ENCODE data around the gene POU3F1. TPM values are rescaled to one million over a fixed set of nuclear protein-coding genes. Genes with fewer than 3 reads are reported as not detected.

POU3F1 gene
- total and polyA plus RNA-seq, 2 of the 4 experiments (the other 2 are of a cell fraction) = not detected

DNA sequence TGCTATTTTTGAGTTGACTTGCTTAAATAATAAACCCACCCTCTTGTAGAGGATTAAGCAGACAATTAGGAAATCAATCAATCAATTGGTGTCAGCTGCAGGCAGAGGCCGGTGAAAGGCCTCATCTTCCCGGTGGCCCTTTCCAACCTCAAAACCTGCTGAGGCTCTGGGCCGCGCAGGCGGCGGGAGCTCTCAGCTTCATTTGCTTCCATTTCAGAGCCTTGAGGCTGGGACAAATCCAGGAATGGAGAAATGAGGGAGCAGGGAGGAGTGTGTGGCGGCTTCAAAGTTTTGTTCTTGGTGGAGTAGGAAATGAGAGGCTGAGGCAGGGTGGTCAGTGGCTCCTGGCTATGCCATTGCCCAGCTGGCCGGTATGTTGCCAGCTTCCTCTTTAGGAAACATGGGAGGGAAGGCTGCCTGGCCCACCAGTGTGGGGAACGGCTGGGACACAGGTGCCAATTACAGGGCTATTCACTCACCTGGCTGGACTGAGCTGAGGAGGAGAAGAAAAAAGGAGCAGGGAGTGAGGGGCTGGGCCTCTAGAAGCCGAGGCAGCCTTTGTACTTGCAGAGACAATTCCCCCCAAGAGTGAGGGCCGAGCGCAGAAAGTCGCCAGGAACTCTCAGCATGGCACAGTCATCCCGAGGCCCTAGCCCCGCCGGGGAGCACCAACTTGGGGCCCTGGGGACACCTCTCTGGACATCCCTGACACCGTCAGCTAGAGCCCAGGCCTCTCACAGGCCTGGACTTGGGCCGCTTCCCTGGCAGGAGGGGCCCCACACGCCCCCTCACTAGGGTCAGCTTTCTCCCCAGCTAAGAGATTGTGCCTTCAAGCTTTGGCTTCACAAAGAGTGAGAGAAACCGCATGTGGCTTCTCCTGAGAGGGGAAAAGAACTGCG, 4.4 kb downstream of the POU3F1 start:
- Histone ChIP-seq H3K9me3 (ENCODE audit: control insufficient read depth, insufficient read depth, low read length) (0 out of 2 replicates have a peak, but pooled peaks cover 2% of the 10 kb centered on the region), H2BK5ac (ENCODE audit: low read depth, low read length, poor library complexity, severe bottlenecking) (no peak overlapping the region), H3K23ac (ENCODE audit: low read depth, low read length) (no peak overlapping the region), H4K91ac (ENCODE audit: insufficient read depth, low read depth, low read length) (no peak overlapping the region), H4K8ac (ENCODE audit: low read depth in 2 of 2, low read length in 2 of 2) (no peak overlapping the region), H2BK20ac (ENCODE audit: low read depth, low read length) (no peak overlapping the region), H3K56ac (ENCODE audit: extremely low read depth, insufficient read depth, low read length) (no peak overlapping the region), H3K27ac (ENCODE audit: insufficient read depth, low read length) (no peak overlapping the region), H3K9me1 (ENCODE audit: insufficient read depth, low read length) (no peaks in the 10 kb centered on the region), H3K4ac (ENCODE audit: low read depth, low read length) (no peak overlapping the region), H4K5ac (ENCODE audit: low read depth, low read length) (no peak overlapping the region), H3K18ac (ENCODE audit: low read depth, low read length) (no peak overlapping the region), H3K9ac (ENCODE audit: low read depth, low read length) (no peak overlapping the region), H4K20me1 (ENCODE audit: insufficient read depth, low read length) (no peaks in the 10 kb centered on the region), H2BK15ac (ENCODE audit: low read depth, low read length) (no peak overlapping the region), H2AK5ac (ENCODE audit: low read depth, low read length) (no peak overlapping the region), H2BK120ac (ENCODE audit: low read depth, low read length) (no peak overlapping the region), H3K14ac (replicated peaks; ENCODE audit: low read depth, low read length) (no peak overlapping the region), H3K4me2 (ENCODE audit: low read depth, low read length) (no peak overlapping the region), H3K79me1 (ENCODE audit: low read depth in 1 of 2, low read length in 2 of 2) (no peaks in the 10 kb centered on the region), H3K4me3 (ENCODE audit: insufficient read depth, low read depth, low read length) (no peak overlapping the region), H2AFZ (replicated peaks; ENCODE audit: low read length, poor library complexity) (no peak overlapping the region), H3K27me3 (ENCODE audit: control insufficient read depth, insufficient read depth, low read length) (peaks cover 66% of the 10 kb centered on the region), H2AK9ac (replicated peaks; ENCODE audit: low read depth, low read length, poor library complexity) (no peak overlapping the region), H3K36me3 (ENCODE audit: control insufficient read depth, insufficient read depth, low read length) (no peaks in the 10 kb centered on the region), H3K4me1 (ENCODE audit: control insufficient read depth, insufficient read depth, low read length) (no peaks in the 10 kb centered on the region)
- intact Hi-C loops (cut with micrococcal nuclease) = no loop called here
- ATAC-seq (ENCODE audit: low read depth) (no peak), DNase-seq (no peak)
- in situ Hi-C loops (cut with MboI; ENCODE audit: low sequenced_read_pairs) = no loop called here
- 74% methylated on average over 9 of the region's 21 CpGs; no CpG with 5 or more reads in 1 of the 2 experiments for WGBS, 2 experiments (ENCODE audit: extremely low coverage in 2 of 2, insufficient read length in 1 of 2)
- TF ChIP-seq, protein P1, sequence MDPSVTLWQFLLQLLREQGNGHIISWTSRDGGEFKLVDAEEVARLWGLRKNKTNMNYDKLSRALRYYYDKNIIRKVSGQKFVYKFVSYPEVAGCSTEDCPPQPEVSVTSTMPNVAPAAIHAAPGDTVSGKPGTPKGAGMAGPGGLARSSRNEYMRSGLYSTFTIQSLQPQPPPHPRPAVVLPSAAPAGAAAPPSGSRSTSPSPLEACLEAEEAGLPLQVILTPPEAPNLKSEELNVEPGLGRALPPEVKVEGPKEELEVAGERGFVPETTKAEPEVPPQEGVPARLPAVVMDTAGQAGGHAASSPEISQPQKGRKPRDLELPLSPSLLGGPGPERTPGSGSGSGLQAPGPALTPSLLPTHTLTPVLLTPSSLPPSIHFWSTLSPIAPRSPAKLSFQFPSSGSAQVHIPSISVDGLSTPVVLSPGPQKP (IDR thresholded peaks at IDR 0.05; ENCODE audit: borderline replicate concordance, low read depth, low read length) = no peak
- TF ChIP-seq NFE2L2 (IDR thresholded peaks at IDR 0.05; ENCODE audit: low read depth, low read length) (no peak), CEBPB (IDR thresholded peaks at IDR 0.05; ENCODE audit: low read depth, low read length) (no peak), FOS (IDR thresholded peaks at IDR 0.05; ENCODE audit: low read depth, low read length) (no peak), MXI1 (IDR thresholded peaks at IDR 0.05; ENCODE audit: borderline replicate concordance, low read depth, low read length) (no peak), MAFK (IDR thresholded peaks at IDR 0.05; ENCODE audit: low read depth, low read length) (no peak), MAZ (IDR thresholded peaks at IDR 0.05; ENCODE audit: borderline replicate concordance, low read depth, low read length) (no peak), CHD1 (IDR thresholded peaks at IDR 0.05; ENCODE audit: low read depth, low read length) (no peak), SMC3 (IDR thresholded peaks at IDR 0.05; ENCODE audit: low read depth, low read length) (no peak), BHLHE40 (IDR thresholded peaks at IDR 0.05; ENCODE audit: low read depth, low read length) (no peak)
- TF ChIP-seq, protein P2, sequence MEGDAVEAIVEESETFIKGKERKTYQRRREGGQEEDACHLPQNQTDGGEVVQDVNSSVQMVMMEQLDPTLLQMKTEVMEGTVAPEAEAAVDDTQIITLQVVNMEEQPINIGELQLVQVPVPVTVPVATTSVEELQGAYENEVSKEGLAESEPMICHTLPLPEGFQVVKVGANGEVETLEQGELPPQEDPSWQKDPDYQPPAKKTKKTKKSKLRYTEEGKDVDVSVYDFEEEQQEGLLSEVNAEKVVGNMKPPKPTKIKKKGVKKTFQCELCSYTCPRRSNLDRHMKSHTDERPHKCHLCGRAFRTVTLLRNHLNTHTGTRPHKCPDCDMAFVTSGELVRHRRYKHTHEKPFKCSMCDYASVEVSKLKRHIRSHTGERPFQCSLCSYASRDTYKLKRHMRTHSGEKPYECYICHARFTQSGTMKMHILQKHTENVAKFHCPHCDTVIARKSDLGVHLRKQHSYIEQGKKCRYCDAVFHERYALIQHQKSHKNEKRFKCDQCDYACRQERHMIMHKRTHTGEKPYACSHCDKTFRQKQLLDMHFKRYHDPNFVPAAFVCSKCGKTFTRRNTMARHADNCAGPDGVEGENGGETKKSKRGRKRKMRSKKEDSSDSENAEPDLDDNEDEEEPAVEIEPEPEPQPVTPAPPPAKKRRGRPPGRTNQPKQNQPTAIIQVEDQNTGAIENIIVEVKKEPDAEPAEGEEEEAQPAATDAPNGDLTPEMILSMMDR (conservative IDR thresholded peaks at IDR 0.05; ENCODE audit: low read depth, low read length) = no peak
- TF ChIP-seq, protein P3, sequence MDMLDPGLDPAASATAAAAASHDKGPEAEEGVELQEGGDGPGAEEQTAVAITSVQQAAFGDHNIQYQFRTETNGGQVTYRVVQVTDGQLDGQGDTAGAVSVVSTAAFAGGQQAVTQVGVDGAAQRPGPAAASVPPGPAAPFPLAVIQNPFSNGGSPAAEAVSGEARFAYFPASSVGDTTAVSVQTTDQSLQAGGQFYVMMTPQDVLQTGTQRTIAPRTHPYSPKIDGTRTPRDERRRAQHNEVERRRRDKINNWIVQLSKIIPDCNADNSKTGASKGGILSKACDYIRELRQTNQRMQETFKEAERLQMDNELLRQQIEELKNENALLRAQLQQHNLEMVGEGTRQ (IDR thresholded peaks at IDR 0.05; ENCODE audit: low read depth, low read length) = no peak
- POLR2A ChIA-PET (ENCODE audit: unreplicated experiment) = interaction anchor here (0.5 kb wide), 1 partner anchor 10 kb away, joined by 3 read pairs; no protein-coding TSS in a partner anchor
- dilution Hi-C loops (cut with HindIII; ENCODE audit: low sequenced_read_pairs, unreplicated experiment) = no loop called here
- no TSS peak for BruUV-seq (replicated peaks)
- CTCF ChIA-PET = interaction anchor here (0.7 to 0.9 kb wide), 2 partner anchors 9 to 201 kb away, joined by 3 read pairs; no protein-coding TSS in a partner anchor
